GM23338 (cell line): Measurements from ENCODE around the gene DHRS2. TPM values are rescaled to one million over a fixed set of nuclear protein-coding genes. Genes with fewer than 3 reads are reported as not detected.

ENCODE experiments used
- ATAC-seq: fragments of 200-7000 bp; cut with Tn5 transposase; 3 replicates; pipeline ENCODE4 v1.9.1; 2020
- DNase-seq: peaks from one replicate; pipeline ENCODE4 v3.0.0-alpha.2; 2015; ENCODE audit warnings: low spot score
- H2AFZ ChIP-seq: fragments of 200-600 bp; sonication (generic); 2 replicates; pipeline ENCODE4 v1.8.0; 2016; ENCODE audit warnings: antibody characterized with exemption, mild to moderate bottlenecking, moderate library complexity
- H3F3A ChIP-seq: fragments of 200-600 bp; sonication (generic); replicated peaks from 2 replicates; pipeline ENCODE4 v1.8.0; 2017; ENCODE audit warnings: antibody characterized with exemption, mixed run types, low read depth
- H3K27ac ChIP-seq: fragments of 200-600 bp; sonication (generic); 2 replicates; pipeline ENCODE4 v1.6.1; 2016; ENCODE audit warnings: low read depth
- H3K27me3 ChIP-seq: fragments of 200-600 bp; sonication (generic); 2 replicates; pipeline ENCODE4 v1.8.0; 2016; ENCODE audit warnings: mild to moderate bottlenecking, mixed run types, moderate library complexity; ENCODE audit not compliant: insufficient read depth
- H3K36me3 ChIP-seq: fragments of 200-600 bp; sonication (generic); 2 replicates; pipeline ENCODE4 v1.8.0; 2016; ENCODE audit warnings: mild to moderate bottlenecking; ENCODE audit not compliant: insufficient read depth
- H3K4me1 ChIP-seq: fragments of 200-600 bp; sonication (generic); 2 replicates; pipeline ENCODE4 v1.8.0; 2016; ENCODE audit warnings: mild to moderate bottlenecking, moderate library complexity; ENCODE audit not compliant: insufficient read depth
- H3K4me2 ChIP-seq: fragments of 200-600 bp; sonication (generic); 2 replicates; pipeline ENCODE4 v1.7.1; 2017; ENCODE audit warnings: mixed run types
- H3K4me3 ChIP-seq: fragments of 200-600 bp; sonication (generic); 2 replicates; pipeline ENCODE4 v1.6.1; 2016; ENCODE audit warnings: mixed run types
- H3K79me2 ChIP-seq: fragments of 200-600 bp; sonication (generic); replicated peaks from 2 replicates; pipeline ENCODE4 v1.8.0; 2017; ENCODE audit warnings: mild to moderate bottlenecking; ENCODE audit not compliant: insufficient read depth
- H3K9me2 ChIP-seq: fragments of 200-600 bp; sonication (generic); 2 replicates; pipeline ENCODE4 v1.8.0; 2017; ENCODE audit not compliant: insufficient read depth
- H4K20me1 ChIP-seq: fragments of 200-600 bp; sonication (generic); replicated peaks from 2 replicates; pipeline ENCODE4 v1.8.0; 2017; ENCODE audit warnings: mild to moderate bottlenecking; ENCODE audit not compliant: insufficient read depth
- H3K27ac Mint-ChIP-seq: 2 replicates; pipeline ENCODE4 v1.8.0; 2020; ENCODE audit warnings: inconsistent platforms, mild to moderate bottlenecking, moderate library complexity, mixed read lengths
- H3K27me3 Mint-ChIP-seq: 3 replicates; pipeline ENCODE4 v1.8.0; 2022; ENCODE audit warnings: low read depth, mild to moderate bottlenecking, moderate library complexity, mixed read lengths, inconsistent platforms; ENCODE audit not compliant: insufficient read depth, poor library complexity
- H3K36me3 Mint-ChIP-seq: 3 replicates; pipeline ENCODE4 v1.8.0; 2021; ENCODE audit warnings: low read depth, mild to moderate bottlenecking, inconsistent platforms, moderate library complexity, mixed read lengths
- H3K4me1 Mint-ChIP-seq: 3 replicates; pipeline ENCODE4 v1.8.0; 2020; ENCODE audit warnings: mild to moderate bottlenecking, inconsistent platforms, mixed read lengths
- H3K4me3 Mint-ChIP-seq: 3 replicates; pipeline ENCODE4 v1.8.0; 2021; ENCODE audit warnings: moderate library complexity, mild to moderate bottlenecking, inconsistent platforms, mixed read lengths
- H3K9me3 Mint-ChIP-seq: 3 replicates; pipeline ENCODE4 v1.8.0; 2020; ENCODE audit warnings: moderate library complexity, mild to moderate bottlenecking, inconsistent platforms, mixed read lengths
- EZH2 ChIP-seq: fragments of 200-600 bp; sonication (generic); IDR thresholded peaks from one replicate; pipeline ENCODE4 v1.8.0; 2017; ENCODE audit warnings: antibody characterized with exemption, mild to moderate bottlenecking, low read depth; ENCODE audit not compliant: unreplicated experiment
- EZH2phosphoT487 ChIP-seq: fragments of 200-600 bp; sonication (generic); IDR thresholded peaks from one replicate; pipeline ENCODE4 v1.8.1; 2018; ENCODE audit warnings: antibody characterized with exemption; ENCODE audit not compliant: unreplicated experiment
- polyA plus RNA-seq: library from polyadenylated mRNA; unstranded; fragments of >200 nt; fragmentation: Nextera tagmentation; extraction: Ambion mirVana; gene quantifications from 2 replicates; pipeline ENCODE4 v1.2.1, GENCODE V29; 2016
- total RNA-seq: library from RNA; depleted of rRNA; stranded (reverse); fragments of >200 nt; shearing (Covaris generic); gene quantifications from 2 replicates; pipeline ENCODE4 v1.2.3, GENCODE V29; 2014
- TF ChIP-seq, protein P1 (sequence below): fragments of 250-450 bp; sonication (Bioruptor Pico); IDR thresholded peaks from 2 replicates; pipeline ENCODE4 v1.5.0; 2020; ENCODE audit warnings: mild to moderate bottlenecking, moderate library complexity

DHRS2 gene
- total and polyA plus RNA-seq, 2 experiments from 2014 or later: 0.42 to 0.48 TPM

DNA sequence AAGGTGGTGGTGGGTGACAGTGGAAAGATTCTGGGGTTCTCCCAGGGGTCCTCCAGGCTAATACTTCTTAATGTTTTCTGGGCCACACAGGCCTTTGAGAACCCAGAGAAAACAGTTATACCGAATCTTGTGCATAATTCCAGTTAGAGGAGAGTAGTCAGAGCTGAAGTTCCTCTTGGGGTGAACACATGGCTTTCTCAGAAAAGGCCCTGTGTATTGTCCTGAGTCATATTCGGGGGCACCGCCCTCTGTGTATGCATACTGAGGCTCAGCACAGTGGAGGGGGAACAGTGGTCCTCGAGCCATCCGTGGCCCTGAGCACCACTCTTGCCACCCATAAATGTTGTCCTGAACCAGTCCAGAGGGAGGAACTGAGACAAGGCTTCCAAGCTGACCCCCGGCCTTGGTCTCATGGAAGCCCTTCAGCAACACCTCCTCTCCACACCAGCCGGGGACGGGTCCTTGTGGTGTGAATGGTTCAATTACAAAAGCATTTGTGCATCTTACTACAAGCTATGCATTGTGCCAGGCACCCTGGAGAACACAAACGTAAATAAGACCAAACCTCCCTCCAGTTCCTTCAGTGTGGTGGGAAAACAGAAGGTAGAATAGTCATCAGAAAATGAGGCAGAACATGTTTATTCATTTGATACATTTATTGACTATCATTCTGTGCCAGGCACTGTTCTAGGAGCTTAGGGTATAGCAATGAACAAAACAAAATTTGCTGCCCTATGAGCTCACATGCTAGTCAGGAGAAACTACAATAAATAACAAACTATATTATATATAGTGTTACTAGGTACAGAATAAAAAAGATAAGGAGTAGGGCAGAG, 9.9 kb downstream of the DHRS2 start (continued):
- TF ChIP-seq, protein P1, sequence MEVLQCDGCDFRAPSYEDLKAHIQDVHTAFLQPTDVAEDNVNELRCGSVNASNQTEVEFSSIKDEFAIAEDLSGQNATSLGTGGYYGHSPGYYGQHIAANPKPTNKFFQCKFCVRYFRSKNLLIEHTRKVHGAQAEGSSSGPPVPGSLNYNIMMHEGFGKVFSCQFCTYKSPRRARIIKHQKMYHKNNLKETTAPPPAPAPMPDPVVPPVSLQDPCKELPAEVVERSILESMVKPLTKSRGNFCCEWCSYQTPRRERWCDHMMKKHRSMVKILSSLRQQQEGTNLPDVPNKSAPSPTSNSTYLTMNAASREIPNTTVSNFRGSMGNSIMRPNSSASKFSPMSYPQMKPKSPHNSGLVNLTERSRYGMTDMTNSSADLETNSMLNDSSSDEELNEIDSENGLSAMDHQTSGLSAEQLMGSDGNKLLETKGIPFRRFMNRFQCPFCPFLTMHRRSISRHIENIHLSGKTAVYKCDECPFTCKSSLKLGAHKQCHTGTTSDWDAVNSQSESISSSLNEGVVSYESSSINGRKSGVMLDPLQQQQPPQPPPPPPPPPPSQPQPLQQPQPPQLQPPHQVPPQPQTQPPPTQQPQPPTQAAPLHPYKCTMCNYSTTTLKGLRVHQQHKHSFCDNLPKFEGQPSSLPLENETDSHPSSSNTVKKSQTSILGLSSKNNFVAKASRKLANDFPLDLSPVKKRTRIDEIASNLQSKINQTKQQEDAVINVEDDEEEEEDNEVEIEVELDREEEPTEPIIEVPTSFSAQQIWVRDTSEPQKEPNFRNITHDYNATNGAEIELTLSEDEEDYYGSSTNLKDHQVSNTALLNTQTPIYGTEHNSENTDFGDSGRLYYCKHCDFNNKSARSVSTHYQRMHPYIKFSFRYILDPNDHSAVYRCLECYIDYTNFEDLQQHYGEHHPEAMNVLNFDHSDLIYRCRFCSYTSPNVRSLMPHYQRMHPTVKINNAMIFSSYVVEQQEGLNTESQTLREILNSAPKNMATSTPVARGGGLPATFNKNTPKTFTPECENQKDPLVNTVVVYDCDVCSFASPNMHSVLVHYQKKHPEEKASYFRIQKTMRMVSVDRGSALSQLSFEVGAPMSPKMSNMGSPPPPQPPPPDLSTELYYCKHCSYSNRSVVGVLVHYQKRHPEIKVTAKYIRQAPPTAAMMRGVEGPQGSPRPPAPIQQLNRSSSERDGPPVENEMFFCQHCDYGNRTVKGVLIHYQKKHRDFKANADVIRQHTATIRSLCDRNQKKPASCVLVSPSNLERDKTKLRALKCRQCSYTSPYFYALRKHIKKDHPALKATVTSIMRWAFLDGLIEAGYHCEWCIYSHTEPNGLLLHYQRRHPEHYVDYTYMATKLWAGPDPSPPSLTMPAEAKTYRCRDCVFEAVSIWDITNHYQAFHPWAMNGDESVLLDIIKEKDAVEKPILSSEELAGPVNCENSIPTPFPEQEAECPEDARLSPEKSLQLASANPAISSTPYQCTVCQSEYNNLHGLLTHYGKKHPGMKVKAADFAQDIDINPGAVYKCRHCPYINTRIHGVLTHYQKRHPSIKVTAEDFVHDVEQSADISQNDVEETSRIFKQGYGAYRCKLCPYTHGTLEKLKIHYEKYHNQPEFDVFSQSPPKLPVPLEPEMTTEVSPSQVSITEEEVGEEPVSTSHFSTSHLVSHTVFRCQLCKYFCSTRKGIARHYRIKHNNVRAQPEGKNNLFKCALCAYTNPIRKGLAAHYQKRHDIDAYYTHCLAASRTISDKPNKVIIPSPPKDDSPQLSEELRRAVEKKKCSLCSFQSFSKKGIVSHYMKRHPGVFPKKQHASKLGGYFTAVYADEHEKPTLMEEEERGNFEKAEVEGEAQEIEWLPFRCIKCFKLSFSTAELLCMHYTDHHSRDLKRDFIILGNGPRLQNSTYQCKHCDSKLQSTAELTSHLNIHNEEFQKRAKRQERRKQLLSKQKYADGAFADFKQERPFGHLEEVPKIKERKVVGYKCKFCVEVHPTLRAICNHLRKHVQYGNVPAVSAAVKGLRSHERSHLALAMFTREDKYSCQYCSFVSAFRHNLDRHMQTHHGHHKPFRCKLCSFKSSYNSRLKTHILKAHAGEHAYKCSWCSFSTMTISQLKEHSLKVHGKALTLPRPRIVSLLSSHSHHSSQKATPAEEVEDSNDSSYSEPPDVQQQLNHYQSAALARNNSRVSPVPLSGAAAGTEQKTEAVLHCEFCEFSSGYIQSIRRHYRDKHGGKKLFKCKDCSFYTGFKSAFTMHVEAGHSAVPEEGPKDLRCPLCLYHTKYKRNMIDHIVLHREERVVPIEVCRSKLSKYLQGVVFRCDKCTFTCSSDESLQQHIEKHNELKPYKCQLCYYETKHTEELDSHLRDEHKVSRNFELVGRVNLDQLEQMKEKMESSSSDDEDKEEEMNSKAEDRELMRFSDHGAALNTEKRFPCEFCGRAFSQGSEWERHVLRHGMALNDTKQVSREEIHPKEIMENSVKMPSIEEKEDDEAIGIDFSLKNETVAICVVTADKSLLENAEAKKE: no peak
- TF ChIP-seq EZH2: no peak

GRCh38 chr14:23646648-23647549, 10.7 kb downstream of the DHRS2 start:
- H3K4me2 ChIP-seq: no peak overlapping the region
- TF ChIP-seq EZH2phosphoT487: no peak
- TF ChIP-seq, protein P1: no peak

More at GRCh38 chr14:23646648-23647549, 10.7 kb downstream of the DHRS2 start:
- Mint-ChIP-seq H3K36me3 (no peaks in the 10 kb centered on the region), H3K4me3 (no peak overlapping the region), H3K27me3 (peaks cover 11% of the 10 kb centered on the region), H3K9me3 (peaks cover 3% of the 10 kb centered on the region; the same call in 2 of the 3 replicates), H3K4me1 (no peaks in the 10 kb centered on the region), H3K27ac (no peak overlapping the region; the same call in 1 of the 2 replicates)
- H3K27ac ChIP-seq: no peak overlapping the region
- H3K9me2 ChIP-seq: peaks cover 10% of the 10 kb centered on the region; the same call in 1 of the 2 replicates
- no peaks in the 10 kb centered on the region for H3K4me1 ChIP-seq
- DNase-seq (no peak), ATAC-seq (no peak)
- H3K4me3 ChIP-seq: no peak overlapping the region
- H3K79me2 ChIP-seq: no peaks in the 10 kb centered on the region
- no peak overlapping the region for H2AFZ ChIP-seq
- H4K20me1 ChIP-seq: no peaks in the 10 kb centered on the region
- no peaks in the 10 kb centered on the region for H3K36me3 ChIP-seq
- H3K27me3 ChIP-seq: no peaks in the 10 kb centered on the region
- no peaks in the 10 kb centered on the region for H3F3A ChIP-seq
